Ovary (tissue), 3 donors: ENCODE measurements around the gene SIN3A.
"Not testable (repeated sequence)": the region's sequence is repeated elsewhere in the genome, so short reads cannot be mapped to it uniquely, and the experiment has no call there.

Experiments used
- EP300 ChIP-seq: sonication (generic); formaldehyde crosslinking; IDR thresholded peaks from one replicate; pipeline ENCODE4 v1.6.1; 2017; ENCODE audit warnings: antibody characterized with exemption
- POLR2A ChIP-seq: fragments of 450-650 bp; IDR thresholded peaks from one replicate; pipeline ENCODE4 v1.6.1; 2017; ENCODE audit warnings: antibody characterized with exemption, mild to moderate bottlenecking, moderate library complexity
- TF ChIP-seq, protein P1 (sequence below), 3 donors: fragments of 450-650 bp in 2 of 3; fragments of 200-600 bp in 1 of 3; IDR thresholded peaks; one replicate each; pipeline versions ENCODE4 v1.5.1 to v1.8.0; 2016 to 2022; ENCODE audit warnings: antibody characterized with exemption in 3 of 3, mild to moderate bottlenecking in 1 of 3
- donor health status: DM: no; HTN: no; CAD: no.

DNA sequence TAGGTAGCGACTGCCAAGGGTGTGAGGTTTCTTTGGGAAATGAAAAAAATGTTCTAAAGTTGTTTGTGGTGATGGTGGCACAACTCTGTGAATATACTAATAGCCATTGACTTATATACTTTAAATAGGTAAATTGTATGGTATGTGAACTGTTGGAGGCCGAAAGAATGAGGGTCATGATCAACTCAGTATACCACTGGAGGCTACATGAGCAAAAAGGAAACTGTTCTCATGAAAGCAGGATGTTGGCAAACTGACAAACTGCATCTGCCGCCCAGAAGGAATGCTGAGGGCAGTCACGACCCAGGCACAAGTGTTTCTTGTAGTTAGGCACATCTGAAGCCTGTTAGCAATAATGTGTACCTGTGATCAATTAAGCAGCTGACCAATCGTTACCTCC lies 32.1 kb upstream of the SIN3A start:
- TF ChIP-seq, protein P1, sequence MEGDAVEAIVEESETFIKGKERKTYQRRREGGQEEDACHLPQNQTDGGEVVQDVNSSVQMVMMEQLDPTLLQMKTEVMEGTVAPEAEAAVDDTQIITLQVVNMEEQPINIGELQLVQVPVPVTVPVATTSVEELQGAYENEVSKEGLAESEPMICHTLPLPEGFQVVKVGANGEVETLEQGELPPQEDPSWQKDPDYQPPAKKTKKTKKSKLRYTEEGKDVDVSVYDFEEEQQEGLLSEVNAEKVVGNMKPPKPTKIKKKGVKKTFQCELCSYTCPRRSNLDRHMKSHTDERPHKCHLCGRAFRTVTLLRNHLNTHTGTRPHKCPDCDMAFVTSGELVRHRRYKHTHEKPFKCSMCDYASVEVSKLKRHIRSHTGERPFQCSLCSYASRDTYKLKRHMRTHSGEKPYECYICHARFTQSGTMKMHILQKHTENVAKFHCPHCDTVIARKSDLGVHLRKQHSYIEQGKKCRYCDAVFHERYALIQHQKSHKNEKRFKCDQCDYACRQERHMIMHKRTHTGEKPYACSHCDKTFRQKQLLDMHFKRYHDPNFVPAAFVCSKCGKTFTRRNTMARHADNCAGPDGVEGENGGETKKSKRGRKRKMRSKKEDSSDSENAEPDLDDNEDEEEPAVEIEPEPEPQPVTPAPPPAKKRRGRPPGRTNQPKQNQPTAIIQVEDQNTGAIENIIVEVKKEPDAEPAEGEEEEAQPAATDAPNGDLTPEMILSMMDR (IDR thresholded peaks at IDR 0.05): not testable (repeated sequence)
- not testable (repeated sequence) for TF ChIP-seq EP300, POLR2A
